GM12878 (cell line): ENCODE data around the gene ZNF280A. TPM values are rescaled to one million over a fixed set of nuclear protein-coding genes. Genes with fewer than 3 reads are reported as not detected.

Experiments used
- ATAC-seq: fragments of 200-7000 bp; cut with Tn5 transposase; 3 replicates; pipeline ENCODE4 v1.9.1; 2020; ENCODE audit warnings: mild to moderate bottlenecking, moderate library complexity
- BruUV-seq: library from RNA; stranded (reverse); fragments of 400-500 nt; replicated peaks from 2 replicates; lab custom pipeline; 2021; lab: Mats Ljungman, UMichigan
- CTCF ChIA-PET: fragments of 300-600 bp; sonication (Branson Sonifier 250); formaldehyde crosslinking; extraction: SDS; loops from one replicate; lab custom pipeline; 2021; ENCODE audit warnings: inconsistent platforms; lab: Yijun Ruan, JAX
- POLR2A ChIA-PET: fragments of 350-600 bp; formaldehyde crosslinking; extraction: SDS; loops from one replicate; lab custom pipeline; 2021; ENCODE audit warnings: inconsistent platforms; lab: Charles Lee
- RAD21 ChIA-PET: fragments of 300-600 bp; sonication (Branson Sonifier 250); formaldehyde crosslinking; loops from one replicate; lab custom pipeline; 2023; ENCODE audit warnings: antibody characterized with exemption; ENCODE audit not compliant: unreplicated experiment; lab: Charles Lee
- SMC1A ChIA-PET: fragments of 300-600 bp; sonication (Branson Sonifier 250); formaldehyde crosslinking; loops from one replicate; lab custom pipeline; 2023; ENCODE audit not compliant: unreplicated experiment, uncharacterized antibody; lab: Charles Lee
- DNase-seq: peaks from one replicate; pipeline ENCODE4 v3.0.0-alpha.2; 2011; ENCODE audit warnings: low read depth, low spot score
- FAIRE-seq: peaks from 3 replicates; lab custom pipeline; 2011; peaks lifted over from hg19 to GRCh38; lab: Jason Lieb, UNC
- H2AFZ ChIP-seq: 2 replicates; pipeline ENCODE4 v1.6.0; 2011; ENCODE audit warnings: low read depth, low read length, control low read depth; ENCODE audit not compliant: control insufficient read depth
- H3K27ac ChIP-seq: 2 replicates; pipeline ENCODE4 v1.5.1; 2011; ENCODE audit warnings: control low read depth; ENCODE audit not compliant: control insufficient read depth, insufficient read depth
- H3K27me3 ChIP-seq, 2 experiments: replicated peaks in 1 of 2; 2 replicates each; pipeline versions ENCODE4 v1.6.0 to v1.6.1; 2011; ENCODE audit warnings: low read length in 1 of 2; ENCODE audit not compliant: control insufficient read depth in 2 of 2, insufficient read depth in 2 of 2
- H3K36me3 ChIP-seq, 2 experiments: 2 replicates each; pipeline ENCODE4 v1.5.1; 2011; ENCODE audit warnings: low read length in 1 of 2; ENCODE audit not compliant: control insufficient read depth in 2 of 2, insufficient read depth in 2 of 2
- H3K4me1 ChIP-seq: 2 replicates; pipeline ENCODE4 v1.6.1; 2011; ENCODE audit warnings: mild to moderate bottlenecking, low read length, moderate library complexity, mixed read lengths; ENCODE audit not compliant: control insufficient read depth, insufficient read depth
- H3K4me2 ChIP-seq: 2 replicates; pipeline ENCODE4 v1.6.0; 2011; ENCODE audit warnings: control low read depth; ENCODE audit not compliant: control insufficient read depth, insufficient read depth
- H3K4me3 ChIP-seq: fragments of 200-600 bp; sonication (generic); 2 replicates; pipeline ENCODE4 v1.5.1; 2016
- H3K79me2 ChIP-seq: 2 replicates; pipeline ENCODE4 v1.6.0; 2011; ENCODE audit warnings: low read length; ENCODE audit not compliant: control insufficient read depth, insufficient read depth
- H3K9ac ChIP-seq: 2 replicates; pipeline ENCODE4 v1.8.0; 2011; ENCODE audit warnings: low read length, control low read depth, mixed read lengths; ENCODE audit not compliant: control insufficient read depth, insufficient read depth
- H3K9me3 ChIP-seq: replicated peaks from 3 replicates; pipeline ENCODE4 v1.5.1; 2011; ENCODE audit warnings: mild to moderate bottlenecking, low read length; ENCODE audit not compliant: control insufficient read depth, insufficient read depth
- H4K20me1 ChIP-seq: 2 replicates; pipeline ENCODE4 v1.6.0; 2011; ENCODE audit not compliant: control insufficient read depth, insufficient read depth
- CHD1 ChIP-seq: IDR thresholded peaks from 2 replicates; pipeline ENCODE4 v1.6.1; 2012; ENCODE audit warnings: low read depth, low read length, improper control_type of control experiment
- DPF2 ChIP-seq: fragments of 450-650 bp; IDR thresholded peaks from 2 replicates; pipeline ENCODE4 v1.6.1; 2017; ENCODE audit warnings: mild to moderate bottlenecking
- ETV6 ChIP-seq, 2 experiments: fragments of 450-650 bp in 1 of 2; IDR thresholded peaks in 1 of 2; conservative IDR thresholded peaks in 1 of 2; 2 replicates each; pipeline ENCODE4 v1.6.1; 2014; ENCODE audit warnings: antibody characterized with exemption in 1 of 2, borderline replicate concordance in 1 of 2, low read depth in 1 of 2, mild to moderate bottlenecking in 1 of 2, moderate library complexity in 1 of 2
- FOXK2 ChIP-seq: fragments of 450-650 bp; IDR thresholded peaks from 2 replicates; pipeline ENCODE4 v1.6.1; 2017; ENCODE audit warnings: mild to moderate bottlenecking, moderate library complexity
- HDAC6 ChIP-seq: fragments of 200-600 bp; sonication (generic); IDR thresholded peaks from one replicate; pipeline ENCODE4 v1.8.0; 2017; ENCODE audit warnings: antibody characterized with exemption; ENCODE audit not compliant: unreplicated experiment
- JUNB ChIP-seq: IDR thresholded peaks from 2 replicates; pipeline ENCODE4 v1.6.1; 2016; ENCODE audit warnings: antibody characterized with exemption, mild to moderate bottlenecking
- NKRF ChIP-seq: fragments of 450-650 bp; conservative IDR thresholded peaks from 2 replicates; pipeline ENCODE4 v1.6.1; 2017; ENCODE audit warnings: mild to moderate bottlenecking, moderate library complexity
- NR2F1 ChIP-seq: fragments of 450-650 bp; conservative IDR thresholded peaks from 2 replicates; pipeline ENCODE4 v1.6.1; 2017; ENCODE audit warnings: mild to moderate bottlenecking
- RELB ChIP-seq: fragments of 450-650 bp; IDR thresholded peaks from 2 replicates; pipeline ENCODE4 v1.6.1; 2017; ENCODE audit warnings: low read depth, mild to moderate bottlenecking, moderate library complexity
- SMAD1 ChIP-seq: fragments of 450-650 bp; IDR thresholded peaks from 2 replicates; pipeline ENCODE4 v1.6.1; 2018; ENCODE audit warnings: mild to moderate bottlenecking, low read depth; ENCODE audit not compliant: partially characterized antibody
- SPI1 ChIP-seq: IDR thresholded peaks from 2 replicates; pipeline ENCODE4 v1.6.1; 2011; ENCODE audit warnings: low read depth, mild to moderate bottlenecking, low read length, moderate library complexity, borderline replicate concordance; ENCODE audit not compliant: insufficient read depth
- ZNF592 ChIP-seq: fragments of 450-650 bp; IDR thresholded peaks from 2 replicates; pipeline ENCODE4 v1.6.1; 2017; ENCODE audit warnings: mild to moderate bottlenecking, moderate library complexity
- ZSCAN29 ChIP-seq: fragments of 450-650 bp; IDR thresholded peaks from 2 replicates; pipeline ENCODE4 v1.6.1; 2017; ENCODE audit warnings: mild to moderate bottlenecking, moderate library complexity
- WGBS: methylation state at CpG from one replicate; pipeline ENCODE4 v1.1.6; 2016; ENCODE audit warnings: low lambda C conversion rate; ENCODE audit not compliant: insufficient replicate concordance, insufficient coverage; ENCODE audit errors: missing lambda C conversion rate; 5-methylcytosine and 5-hydroxymethylcytosine counted together
- in situ Hi-C: fragments of 300-500 bp; cut with MboI; formaldehyde crosslinking; loops from 9 replicates; pipeline ENCODE4 v1.14.3; 2018; ENCODE audit warnings: mixed read lengths
- intact Hi-C: fragments of 100-400 bp; cut with micrococcal nuclease; formaldehyde crosslinking; loops from one replicate; pipeline ENCODE4 v1.14.2; 2022; ENCODE audit not compliant: unreplicated experiment
- polyA plus RNA-seq, 11 experiments: library from polyadenylated mRNA; depleted of rRNA in 4 of 11; unstranded in 6 of 11; stranded (reverse) in 5 of 11; fragments of >200 nt; fragmentation: Nextera tagmentation in 4 of 11; fragmentation: Illumina TruSeq in 1 of 11; extraction: Ambion mirVana in 4 of 11; extraction: Trizol in 1 of 11; gene quantifications; 1 replicate in 1 of 11; 2 replicates in 10 of 11; pipeline versions ENCODE4 v1.2.1 to v1.2.3, GENCODE V29; 2011 to 2016; ENCODE audit warnings: inconsistent platforms in 2 of 11, missing spikeins in 2 of 11, low read depth in 1 of 11
- total RNA-seq, 4 experiments: library from RNA; depleted of rRNA in 3 of 4; stranded (reverse); fragments of >200 nt in 3 of 4; fragmentation: Illumina TruSeq in 1 of 4; extraction: Trizol in 1 of 4; gene quantifications; 2 replicates each; pipeline versions ENCODE4 v1.2.1 to v1.2.3, GENCODE V29; 2013 to 2021

Gene ZNF280A
- total and polyA plus RNA-seq, 10 of the 15 experiments (the other 5 are each of a cell fraction or from before 2014, with no cell fraction given), result 0.03 to 0.06 TPM; not detected in 8

GRCh38 chr22:22546490-22546889 lies 26.4 kb upstream of the ZNF280A start:
- Histone ChIP-seq H3K4me3 (no peak overlapping the region), H3K4me1 (no peaks in the 10 kb centered on the region), H3K79me2 (no peaks in the 10 kb centered on the region), H3K9me3 (no peaks in the 10 kb centered on the region), H3K27ac (no peak overlapping the region), H3K36me3 (no peaks in the 10 kb centered on the region), H3K27me3 (no peaks in the 10 kb centered on the region), H2AFZ (no peak overlapping the region), H3K9ac (no peak overlapping the region), H3K4me2 (no peak overlapping the region), H4K20me1 (no peaks in the 10 kb centered on the region)
- ChIA-PET POLR2A (no interaction called here), SMC1A (no interaction called here), CTCF (no interaction called here), RAD21 (interaction anchor here (1.2 kb wide), 1 partner anchor 83 kb away, joined by 4 read pairs; no protein-coding TSS in a partner anchor)
- in situ Hi-C loops, result no loop called here
- DNase-seq (no peak), ATAC-seq (no peak), FAIRE-seq (no peak)
- WGBS, result 59% methylated on average over 5 of the region's 5 CpGs
- no TSS peak for BruUV-seq
- intact Hi-C loops, result no loop called here
- TF ChIP-seq JUNB (no peak), ZNF592 (no peak), FOXK2 (no peak), SMAD1 (no peak), NR2F1 (no peak), CHD1 (no peak), HDAC6 (no peak), ZSCAN29 (no peak), SPI1 (no peak), ETV6 (conservative IDR thresholded peaks at IDR 0.05 in 1 of 2, IDR thresholded peaks at IDR 0.05 in 1 of 2; ENCODE audit: borderline replicate concordance in 1 of 2, low read depth in 1 of 2) (no peak), NKRF (no peak), DPF2 (no peak), RELB (no peak)
